A549 (cell line): ENCODE data around the gene CNTN5.

Experiments used
- CEBPB ChIP-seq, 2 experiments: fragments of >200 bp in 1 of 2; sonication (Bioruptor Twin) in 1 of 2; formaldehyde crosslinking in 1 of 2; IDR thresholded peaks; 2 replicates each; pipeline ENCODE4 v1.6.1; 2012 to 2016
- CHD2 ChIP-seq: fragments of 150-350 bp; IDR thresholded peaks from 2 replicates; pipeline ENCODE4 v1.6.1; 2014; ENCODE audit warnings: low read length; ENCODE audit not compliant: partially characterized antibody
- CTCF ChIP-seq: fragments of >200 bp; sonication (Bioruptor Twin); formaldehyde crosslinking; IDR thresholded peaks from 3 replicates; pipeline ENCODE4 v1.5.1; 2016
- E2F6 ChIP-seq: IDR thresholded peaks from 2 replicates; pipeline ENCODE4 v1.6.1; 2012; ENCODE audit warnings: low read depth, borderline replicate concordance
- FOSL2 ChIP-seq, 2 experiments: fragments of 450-650 bp in 1 of 2; fragments of >200 bp in 1 of 2; sonication (Bioruptor Twin) in 1 of 2; formaldehyde crosslinking; IDR thresholded peaks; 2 replicates each; pipeline versions ENCODE4 v1.5.0 to v1.6.1; 2016 to 2020; ENCODE audit warnings: mild to moderate bottlenecking in 1 of 2, moderate library complexity in 1 of 2
- HDAC2 ChIP-seq: fragments of 200-600 bp; sonication (generic); IDR thresholded peaks from 2 replicates; pipeline ENCODE4 v1.6.1; 2016
- HOXB5 ChIP-seq: fragments of 250-450 bp; sonication (Bioruptor Pico); IDR thresholded peaks from 2 replicates; pipeline ENCODE4 v1.5.0; 2020; ENCODE audit warnings: mild to moderate bottlenecking, moderate library complexity
- MYC ChIP-seq: IDR thresholded peaks from 2 replicates; pipeline ENCODE4 v1.6.1; 2012; ENCODE audit warnings: mild to moderate bottlenecking, inconsistent platforms, low read length, improper control_type of control experiment, borderline replicate concordance
- POLR2A ChIP-seq: IDR thresholded peaks from 2 replicates; pipeline ENCODE4 v1.6.1; 2012; ENCODE audit warnings: mild to moderate bottlenecking, low read length
- REST ChIP-seq: fragments of 200-600 bp; sonication (generic); IDR thresholded peaks from 2 replicates; pipeline ENCODE4 v1.6.1; 2016; ENCODE audit warnings: antibody characterized with exemption, mild to moderate bottlenecking, moderate library complexity
- ZSCAN20 ChIP-seq: fragments of 250-450 bp; sonication (Bioruptor Pico); IDR thresholded peaks from 2 replicates; pipeline ENCODE4 v1.8.0; 2022; ENCODE audit warnings: mild to moderate bottlenecking, moderate library complexity

DNA sequence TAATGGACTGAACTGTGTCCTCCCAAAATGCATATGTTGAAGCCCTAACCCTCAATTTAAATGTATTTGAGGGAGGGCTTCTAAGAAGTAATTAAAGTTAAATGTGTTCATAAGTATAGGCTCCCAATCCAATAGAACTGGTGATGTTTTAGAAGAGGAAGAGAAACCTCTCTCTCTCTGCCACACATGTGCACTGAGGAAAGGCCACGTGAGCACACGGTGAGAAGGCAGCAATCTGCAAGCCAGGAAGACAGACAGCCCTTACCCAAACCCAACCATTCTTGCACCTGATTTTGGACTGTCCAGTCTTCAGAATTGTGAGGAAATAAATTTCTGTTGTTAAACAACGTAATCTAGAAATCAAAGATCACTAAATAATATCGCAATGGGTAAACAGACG, 1164.8 kb downstream of the CNTN5 start:
- no peak for TF ChIP-seq ZSCAN20 (CRISPR knock-in tag)
- no peak for TF ChIP-seq CEBPB (IDR thresholded peaks at IDR 0.05)
- TF ChIP-seq REST: no peak
- TF ChIP-seq E2F6: no peak
- no peak for TF ChIP-seq CTCF
- no peak for TF ChIP-seq HDAC2
- TF ChIP-seq HOXB5 (CRISPR knock-in tag): no peak
- TF ChIP-seq FOSL2 (IDR thresholded peaks at IDR 0.05): no peak
- no peak for TF ChIP-seq FOSL2 (CRISPR knock-in tag; IDR thresholded peaks at IDR 0.05)
- TF ChIP-seq POLR2A: no peak
- TF ChIP-seq CHD2: no peak
- no peak for TF ChIP-seq MYC
